ENCODE measurements around the gene STARD7. TPM values are rescaled to one million over a fixed set of nuclear protein-coding genes. Genes with fewer than 3 reads are reported as not detected.

The STARD7 gene
- total RNA-seq, 1 donor from 2014 or later: 142 TPM

GRCh38 chr2:96203130-96204028 is 5.2 kb downstream of the STARD7 start:
- DNase-seq (ENCODE audit: low spot score): no peak
- intact Hi-C loops (cut with DNase I): no loop called here

DNA sequence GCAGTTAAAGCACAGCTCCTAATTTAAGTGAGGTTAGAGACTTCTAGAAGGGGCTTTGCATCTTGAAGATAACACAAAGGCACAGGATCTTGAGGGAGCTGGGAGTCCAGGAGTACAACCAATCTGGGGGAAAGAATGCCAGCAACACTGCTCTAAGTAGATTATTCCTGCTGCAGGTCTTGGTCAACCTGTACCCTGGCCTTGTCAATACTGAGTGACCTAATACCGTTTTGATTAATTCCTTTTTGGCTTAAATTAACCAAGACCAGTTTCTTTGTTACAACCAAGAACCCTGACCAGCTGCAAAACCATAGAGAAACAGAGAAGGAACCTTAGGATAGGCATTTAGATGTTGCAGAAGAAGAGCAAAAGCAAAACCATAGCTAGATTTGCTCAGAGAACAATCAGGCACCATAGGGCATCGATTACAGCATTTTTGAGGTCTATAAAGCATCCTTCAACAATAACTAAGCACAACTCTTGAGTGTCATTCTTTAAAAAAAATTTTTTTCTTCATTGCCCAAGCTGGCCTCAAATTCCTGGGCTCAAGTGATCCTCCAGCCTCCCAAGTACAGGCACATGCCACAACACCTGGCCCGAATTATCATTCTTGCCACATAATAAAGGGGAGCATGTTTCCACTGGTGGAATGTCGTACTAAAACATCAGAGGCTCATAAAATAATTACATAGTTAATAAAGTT is 6.3 kb downstream of the STARD7 start:
- no peak for DNase-seq (ENCODE audit: low spot score)

GRCh38 chr2:96201338-96201737 is 7.3 kb downstream of the STARD7 start:
- intact Hi-C loops (cut with DNase I): no loop called here
- DNase-seq (ENCODE audit: low spot score): no peak

More for the DNA sequence above, 6.3 kb downstream of the STARD7 start:
- intact Hi-C loops (cut with DNase I): no loop called here

DNA sequence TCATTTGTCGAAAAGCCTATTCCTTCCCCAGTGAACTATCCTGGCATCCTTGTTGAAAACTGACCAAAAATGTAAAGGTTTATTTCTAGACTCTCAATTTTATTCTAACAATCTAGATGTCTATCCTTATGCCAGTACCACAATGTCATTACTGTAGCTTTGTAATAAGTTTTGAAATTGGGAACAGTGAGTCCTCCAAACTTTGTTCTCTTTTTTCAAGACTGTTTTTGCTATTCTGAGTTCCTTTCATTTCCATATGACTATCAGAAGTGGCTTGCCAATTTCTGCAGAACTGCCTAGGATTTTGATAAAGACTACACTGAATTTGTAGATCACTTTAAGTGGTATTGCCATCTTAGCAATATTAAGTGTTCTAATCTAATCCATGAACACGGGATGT is 9.7 kb downstream of the STARD7 start:
- intact Hi-C loops (cut with DNase I): no loop called here
- no peak for DNase-seq (ENCODE audit: low spot score)

GRCh38 chr2:96197546-96198255 is 10.9 kb downstream of the STARD7 start:
- intact Hi-C loops (cut with DNase I): no loop called here
- no peak for DNase-seq (ENCODE audit: low spot score)

DNA sequence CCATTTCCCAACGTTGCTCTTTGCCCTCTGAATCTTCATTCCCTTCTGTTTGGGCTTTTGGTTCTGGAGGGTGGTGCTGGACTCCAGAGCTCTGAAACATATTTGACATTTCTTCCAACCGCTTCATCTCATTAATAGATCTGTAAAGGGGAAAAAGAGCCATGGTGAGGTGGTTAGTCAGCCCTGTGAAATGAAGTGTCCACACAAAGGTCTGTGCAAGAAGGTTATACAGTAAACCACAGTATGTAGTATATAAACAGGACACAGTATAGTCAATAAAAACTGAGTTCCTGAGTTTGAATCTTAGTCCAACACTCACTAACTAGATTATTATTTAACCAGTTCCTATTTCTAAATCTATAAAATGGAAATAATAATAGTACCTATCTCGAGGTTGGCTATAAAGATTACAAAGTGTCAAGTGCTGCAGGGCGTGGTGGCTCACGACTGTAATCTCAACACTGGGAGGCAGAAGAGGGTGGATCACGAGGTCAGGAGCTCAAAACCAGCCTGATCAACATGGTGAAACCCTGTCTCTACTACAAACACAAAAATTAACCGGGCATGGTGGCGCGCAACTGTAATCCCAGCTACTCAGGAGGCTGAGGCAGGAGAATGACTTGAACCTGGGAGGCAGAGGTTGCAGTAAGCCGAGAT is 13.1 kb downstream of the STARD7 start:
- DNase-seq (ENCODE audit: low spot score): no peak
- intact Hi-C loops (cut with DNase I): no loop called here

GRCh38 chr2:96191937-96192670 is 16.5 kb downstream of the STARD7 start:
- intact Hi-C loops (cut with DNase I): no loop called here
- no peak for DNase-seq (ENCODE audit: low spot score)

DNA sequence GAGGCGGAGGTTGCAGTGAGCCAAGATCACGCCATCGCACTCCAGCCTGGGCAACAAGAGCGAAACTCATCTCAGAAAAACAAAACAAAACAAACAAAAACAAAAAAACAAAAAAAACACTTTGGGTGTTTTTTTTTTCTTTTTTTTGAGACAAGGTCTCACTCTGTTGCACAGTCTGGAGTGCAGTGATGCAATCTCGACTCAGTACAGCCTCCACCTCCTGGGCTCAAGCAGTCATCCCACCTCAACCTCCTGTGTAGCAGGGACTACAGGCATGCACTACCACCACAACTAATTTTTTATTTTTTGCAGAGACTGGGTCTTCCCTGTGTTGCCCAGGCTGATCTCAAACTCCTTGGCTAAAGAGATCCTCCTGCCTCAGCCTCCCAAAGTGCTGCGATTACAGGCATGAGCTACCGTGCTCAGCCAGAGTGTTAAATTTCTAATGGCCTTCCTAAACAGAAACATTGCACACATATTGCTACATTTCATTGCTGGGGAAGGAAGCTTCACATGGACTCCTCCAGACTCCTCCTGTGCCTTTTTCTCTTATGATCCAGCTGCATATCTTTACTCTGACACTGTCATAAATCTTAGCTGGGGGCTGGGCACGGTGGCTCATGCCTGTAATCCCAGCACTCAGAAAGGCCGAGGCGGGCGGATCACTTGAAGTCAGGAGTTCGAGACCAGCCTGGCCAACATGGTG is 19.7 kb downstream of the STARD7 start:
- no peak for DNase-seq (ENCODE audit: low spot score)
- intact Hi-C loops (cut with DNase I): no loop called here

DNA sequence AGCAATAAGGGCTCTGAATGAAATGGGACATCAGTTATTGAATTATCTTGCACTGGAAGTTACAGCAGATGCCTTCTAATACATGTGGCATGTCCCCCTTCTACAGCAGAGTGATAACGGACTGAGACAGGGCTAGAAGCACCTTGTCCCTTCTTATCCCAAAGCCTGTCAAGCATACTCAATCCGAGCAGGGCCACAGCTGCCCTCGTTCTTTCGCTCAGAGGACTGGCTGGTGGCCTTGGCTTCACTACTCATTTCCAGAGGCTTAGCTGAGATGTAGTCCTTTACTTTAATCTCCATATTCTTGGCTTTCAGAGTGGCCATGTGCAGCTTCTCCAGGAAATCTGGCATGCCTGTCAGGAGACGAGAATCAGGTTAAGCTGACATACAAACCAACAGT is 22.1 kb downstream of the STARD7 start:
- intact Hi-C loops (cut with DNase I): no loop called here
- no peak for DNase-seq (ENCODE audit: low spot score)

GRCh38 chr2:96185516-96185915 is 23.1 kb downstream of the STARD7 start:
- intact Hi-C loops (cut with DNase I): no loop called here
- DNase-seq (ENCODE audit: low spot score): no peak

- DNase-seq (ENCODE audit: low spot score): no peak
- intact Hi-C loops (cut with DNase I): no loop called here
Observed at GRCh38 chr2:96184989-96185388, 23.6 kb downstream of the STARD7 start.

DNA sequence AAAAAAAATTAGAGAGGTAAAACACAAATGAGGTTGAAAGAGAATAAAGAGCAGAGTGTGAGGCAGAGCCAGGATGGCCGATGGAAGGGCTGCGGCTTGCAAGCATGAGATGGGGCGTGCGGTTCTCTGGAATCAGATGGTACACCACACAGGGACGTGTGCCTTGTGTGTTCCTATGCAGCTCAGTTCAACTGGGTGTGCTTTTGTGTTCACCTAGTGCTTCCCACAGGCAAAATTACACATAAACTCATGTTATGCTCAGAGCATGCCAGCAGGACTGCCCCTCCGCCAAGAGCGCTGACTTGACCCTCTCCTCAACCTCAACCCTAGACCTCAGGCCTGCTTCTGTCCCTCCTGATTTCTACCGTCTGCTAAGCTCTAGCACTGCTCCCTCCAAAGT is 24.4 kb downstream of the STARD7 start:
- DNase-seq (ENCODE audit: low spot score): no peak
- intact Hi-C loops (cut with DNase I): no loop called here

DNA sequence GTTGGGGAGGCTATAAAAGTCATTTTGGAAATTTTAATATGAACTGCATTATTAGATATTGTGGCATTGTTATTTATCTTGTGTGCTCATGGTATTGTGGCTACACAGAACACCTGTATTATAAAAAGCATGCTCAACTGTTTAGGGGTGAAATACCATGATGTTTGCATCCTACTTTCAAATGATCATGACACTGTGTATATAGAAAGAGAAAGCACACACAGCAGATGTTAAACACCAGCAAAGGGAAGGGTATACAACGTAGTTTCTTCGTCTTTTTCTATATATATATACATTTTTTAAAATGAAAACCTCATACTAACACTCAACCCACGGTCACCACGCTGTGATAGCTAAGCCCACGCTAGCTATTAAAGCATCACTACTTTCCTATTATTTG is 27.1 kb downstream of the STARD7 start:
- intact Hi-C loops (cut with DNase I): no loop called here
- no peak for DNase-seq (ENCODE audit: low spot score)

DNA sequence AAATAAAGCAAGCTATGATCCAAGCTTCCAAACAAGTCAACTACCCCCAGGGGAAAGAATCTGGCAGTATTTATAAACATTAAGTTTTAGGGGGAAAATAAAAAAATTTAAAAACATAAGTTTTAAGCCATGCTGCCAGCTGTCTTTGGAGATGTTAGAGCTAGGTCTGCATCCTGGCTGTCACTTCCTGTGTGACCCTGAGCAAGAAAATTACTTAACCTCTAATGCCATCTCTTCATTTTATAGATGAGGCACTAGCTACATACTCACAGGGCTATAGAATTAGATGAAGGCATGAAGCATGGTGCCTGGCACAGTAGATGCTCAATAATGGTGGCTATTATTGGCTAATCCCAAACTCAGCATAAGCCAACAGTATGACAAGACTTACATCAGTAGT is 28.1 kb downstream of the STARD7 start:
- intact Hi-C loops (cut with DNase I): no loop called here
- DNase-seq (ENCODE audit: low spot score): no peak

- no peak for DNase-seq (ENCODE audit: low spot score)
- intact Hi-C loops (cut with DNase I): no loop called here
Observed at GRCh38 chr2:96180002-96180401, 28.6 kb downstream of the STARD7 start.

GRCh38 chr2:96176661-96177060 is 32.0 kb downstream of the STARD7 start:
- DNase-seq (ENCODE audit: low spot score): no peak
- intact Hi-C loops (cut with DNase I): no loop called here

DNA sequence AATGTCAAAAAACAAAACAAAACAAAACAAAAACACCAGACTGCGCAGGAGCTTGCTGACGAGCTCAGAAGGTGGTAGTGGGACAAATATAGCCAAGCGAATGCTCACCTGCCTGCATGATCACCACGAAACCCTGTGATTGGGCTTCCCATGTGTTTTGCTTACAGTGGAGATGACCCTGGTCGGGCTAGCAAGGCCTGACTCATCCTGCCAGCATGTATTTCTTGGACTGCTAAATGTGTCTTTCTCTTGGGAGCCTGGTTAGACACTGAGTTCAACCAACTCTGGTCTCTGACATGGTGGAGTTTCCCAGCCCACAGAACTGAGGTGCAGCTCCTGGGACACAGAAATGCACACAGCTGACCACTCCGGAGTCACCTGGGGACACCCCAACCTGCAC is 32.7 kb downstream of the STARD7 start:
- no peak for DNase-seq (ENCODE audit: low spot score)
- intact Hi-C loops (cut with DNase I): no loop called here

DNA sequence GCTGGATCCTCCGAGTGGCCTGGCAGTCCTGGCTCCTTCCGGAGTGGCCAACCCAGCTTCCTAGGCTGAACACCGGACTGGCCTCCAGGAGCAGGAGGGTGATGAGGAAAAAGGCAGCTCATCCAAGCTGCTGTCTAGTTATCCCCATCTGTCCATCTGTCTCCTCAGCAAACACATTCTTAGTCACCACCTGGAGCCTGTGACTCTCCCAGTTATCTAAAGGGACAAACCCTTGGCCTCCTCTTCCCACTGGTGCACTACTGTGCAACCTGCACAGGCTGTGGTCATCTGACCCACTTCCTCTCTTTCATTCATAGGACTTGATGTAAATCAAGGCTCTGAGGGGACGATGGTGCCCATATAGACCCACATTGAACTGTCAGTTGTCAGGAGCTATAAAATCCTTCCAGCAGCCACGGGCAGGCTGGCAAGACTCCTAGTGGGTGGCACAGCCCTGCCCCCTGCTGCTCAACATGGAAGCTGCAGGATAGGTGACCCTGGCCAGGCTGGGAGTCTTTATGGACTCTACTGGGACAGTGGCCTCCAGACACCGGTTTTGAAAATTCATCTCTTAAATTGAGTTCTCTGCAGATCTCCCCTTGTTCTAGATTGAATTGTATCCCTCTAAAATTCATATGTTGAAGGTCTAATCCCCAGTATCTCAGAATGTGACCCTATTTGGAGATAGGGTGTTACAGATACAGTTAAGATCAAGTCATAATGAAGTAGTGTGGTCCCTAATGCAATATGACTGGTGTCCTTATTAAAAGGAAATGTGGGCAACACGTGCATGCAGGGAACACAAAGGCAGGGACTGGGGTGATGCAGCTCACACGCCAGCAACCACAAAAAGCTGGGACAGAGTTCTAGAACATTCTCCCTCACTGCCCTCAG is 34.1 kb downstream of the STARD7 start:
- peak; percentile 85 for DNase-seq (ENCODE audit: low spot score)
- intact Hi-C loops (cut with DNase I): loop anchor here (5.0 kb wide), 1 partner anchor 37 kb away; the partner anchor contains the start of gene ASTL

All from cardiac septum (tissue), 1 donor.